Astrocyte (in vitro differentiated cells and primary cell): ENCODE results near the gene TNNT3.

Experiments
- EZH2 ChIP-seq: IDR thresholded peaks from 2 replicates; pipeline ENCODE4 v1.6.1; 2012; ENCODE audit warnings: mild to moderate bottlenecking, low read length, inconsistent platforms; ENCODE audit not compliant: insufficient read depth
- TF ChIP-seq, protein P1 (sequence below): IDR thresholded peaks from 2 replicates; pipeline ENCODE4 v1.5.1; 2011; ENCODE audit warnings: low read depth, mild to moderate bottlenecking, inconsistent platforms, low read length, moderate library complexity; ENCODE audit not compliant: insufficient read depth

- TF ChIP-seq, protein P1, sequence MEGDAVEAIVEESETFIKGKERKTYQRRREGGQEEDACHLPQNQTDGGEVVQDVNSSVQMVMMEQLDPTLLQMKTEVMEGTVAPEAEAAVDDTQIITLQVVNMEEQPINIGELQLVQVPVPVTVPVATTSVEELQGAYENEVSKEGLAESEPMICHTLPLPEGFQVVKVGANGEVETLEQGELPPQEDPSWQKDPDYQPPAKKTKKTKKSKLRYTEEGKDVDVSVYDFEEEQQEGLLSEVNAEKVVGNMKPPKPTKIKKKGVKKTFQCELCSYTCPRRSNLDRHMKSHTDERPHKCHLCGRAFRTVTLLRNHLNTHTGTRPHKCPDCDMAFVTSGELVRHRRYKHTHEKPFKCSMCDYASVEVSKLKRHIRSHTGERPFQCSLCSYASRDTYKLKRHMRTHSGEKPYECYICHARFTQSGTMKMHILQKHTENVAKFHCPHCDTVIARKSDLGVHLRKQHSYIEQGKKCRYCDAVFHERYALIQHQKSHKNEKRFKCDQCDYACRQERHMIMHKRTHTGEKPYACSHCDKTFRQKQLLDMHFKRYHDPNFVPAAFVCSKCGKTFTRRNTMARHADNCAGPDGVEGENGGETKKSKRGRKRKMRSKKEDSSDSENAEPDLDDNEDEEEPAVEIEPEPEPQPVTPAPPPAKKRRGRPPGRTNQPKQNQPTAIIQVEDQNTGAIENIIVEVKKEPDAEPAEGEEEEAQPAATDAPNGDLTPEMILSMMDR, result no peak
- TF ChIP-seq EZH2, result no peak
Observed at GRCh38 chr11:1930462-1930830, 10.9 kb downstream of the TNNT3 start.
